ENCODE measurements around the gene EFCAB6.

GRCh38 chr22:43630451-43630850 is 181.7 kb downstream of the EFCAB6 start:
- no peak for TF ChIP-seq CTCF (IDR thresholded peaks at IDR 0.05)
- no peak for TF ChIP-seq POLR2A (IDR thresholded peaks at IDR 0.05)

Data from right lobe of liver (tissue), 4 donors.